Caco-2 (cell line): ENCODE measurements around the gene COX6B2. TPM values are rescaled to one million over a fixed set of nuclear protein-coding genes. Genes with fewer than 3 reads are reported as not detected.
A peak's percentile ranks its signal among the peaks of the same experiment; 100 is the strongest.

Experiments used
- BruUV-seq: library from RNA; stranded (reverse); fragments of 400-500 nt; replicated peaks from 2 replicates; lab custom pipeline; 2021; lab: Mats Ljungman, UMichigan
- CTCF ChIA-PET: fragments of 300-600 bp; sonication (Branson Sonifier 250); formaldehyde crosslinking; loops from one replicate; lab custom pipeline; 2022; ENCODE audit warnings: antibody characterized with exemption; lab: Charles Lee
- POLR2A ChIA-PET: fragments of 300-600 bp; sonication (Branson Sonifier 250); formaldehyde crosslinking; loops from one replicate; lab custom pipeline; 2022; ENCODE audit warnings: antibody characterized with exemption; lab: Charles Lee
- DNase-seq, 2 experiments: peaks; one replicate each; pipeline versions ENCODE4 v3.0.0 to v3.0.0-alpha.2; 2020 to 2022
- H3K27me3 ChIP-seq: replicated peaks from 2 replicates; pipeline ENCODE4 v1.6.0; 2011; ENCODE audit warnings: low read length; ENCODE audit not compliant: control insufficient read depth, insufficient read depth
- H3K36me3 ChIP-seq: 2 replicates; pipeline ENCODE4 v1.5.1; 2011; ENCODE audit warnings: low read length; ENCODE audit not compliant: control insufficient read depth, insufficient read depth
- H3K4me1 ChIP-seq: fragments of 250-450 bp; sonication (Bioruptor Pico); 2 replicates; pipeline ENCODE4 v1.5.1; 2020; ENCODE audit warnings: mild to moderate bottlenecking
- H3K4me3 ChIP-seq: 2 replicates; pipeline ENCODE4 v1.5.1; 2011; ENCODE audit warnings: low read depth, mild to moderate bottlenecking, control low read depth, low read length
- H3K9me3 ChIP-seq: fragments of 250-450 bp; sonication (Bioruptor Pico); 2 replicates; pipeline ENCODE4 v1.5.1; 2020; ENCODE audit warnings: mild to moderate bottlenecking, moderate library complexity
- H3K27ac Mint-ChIP-seq: one replicate; pipeline ENCODE4 v1.8.0; 2022; ENCODE audit warnings: mixed read lengths; ENCODE audit not compliant: unreplicated experiment
- H3K27me3 Mint-ChIP-seq: one replicate; pipeline ENCODE4 v1.8.0; 2022; ENCODE audit warnings: mixed read lengths; ENCODE audit not compliant: insufficient read depth, unreplicated experiment
- H3K36me3 Mint-ChIP-seq: one replicate; pipeline ENCODE4 v1.8.0; 2022; ENCODE audit warnings: mild to moderate bottlenecking, mixed read lengths; ENCODE audit not compliant: insufficient read depth, unreplicated experiment
- H3K4me1 Mint-ChIP-seq: one replicate; pipeline ENCODE4 v1.8.0; 2022; ENCODE audit warnings: low read depth, mixed read lengths; ENCODE audit not compliant: unreplicated experiment
- H3K4me3 Mint-ChIP-seq: one replicate; pipeline ENCODE4 v1.8.0; 2022; ENCODE audit warnings: mild to moderate bottlenecking, moderate library complexity, mixed read lengths; ENCODE audit not compliant: unreplicated experiment
- H3K9me3 Mint-ChIP-seq: one replicate; pipeline ENCODE4 v1.8.0; 2022; ENCODE audit warnings: mixed read lengths; ENCODE audit not compliant: unreplicated experiment
- CTCF ChIP-seq, 2 experiments: fragments of 200-600 bp in 1 of 2; IDR thresholded peaks; 1 replicate in 1 of 2; 2 replicates in 1 of 2; pipeline versions ENCODE4 v1.5.1 to v1.8.0; 2011 to 2022; ENCODE audit warnings: antibody characterized with exemption in 1 of 2, control low read depth in 1 of 2, inconsistent platforms in 1 of 2, low read depth in 1 of 2, low read length in 1 of 2, mild to moderate bottlenecking in 1 of 2, moderate library complexity in 1 of 2; ENCODE audit not compliant: insufficient read depth in 1 of 2, severe bottlenecking in 1 of 2, unreplicated experiment in 1 of 2
- intact Hi-C: fragments of 100-400 bp; cut with micrococcal nuclease; formaldehyde crosslinking; loops from one replicate; pipeline ENCODE4 v1.10.0; 2022; ENCODE audit not compliant: unreplicated experiment
- total RNA-seq: library from RNA; stranded (reverse); gene quantifications from 2 replicates; pipeline ENCODE4 v1.2.3, GENCODE V29; 2022

Gene COX6B2
- total RNA-seq, 1 experiment from 2014 or later: 0.27 TPM

DNA sequence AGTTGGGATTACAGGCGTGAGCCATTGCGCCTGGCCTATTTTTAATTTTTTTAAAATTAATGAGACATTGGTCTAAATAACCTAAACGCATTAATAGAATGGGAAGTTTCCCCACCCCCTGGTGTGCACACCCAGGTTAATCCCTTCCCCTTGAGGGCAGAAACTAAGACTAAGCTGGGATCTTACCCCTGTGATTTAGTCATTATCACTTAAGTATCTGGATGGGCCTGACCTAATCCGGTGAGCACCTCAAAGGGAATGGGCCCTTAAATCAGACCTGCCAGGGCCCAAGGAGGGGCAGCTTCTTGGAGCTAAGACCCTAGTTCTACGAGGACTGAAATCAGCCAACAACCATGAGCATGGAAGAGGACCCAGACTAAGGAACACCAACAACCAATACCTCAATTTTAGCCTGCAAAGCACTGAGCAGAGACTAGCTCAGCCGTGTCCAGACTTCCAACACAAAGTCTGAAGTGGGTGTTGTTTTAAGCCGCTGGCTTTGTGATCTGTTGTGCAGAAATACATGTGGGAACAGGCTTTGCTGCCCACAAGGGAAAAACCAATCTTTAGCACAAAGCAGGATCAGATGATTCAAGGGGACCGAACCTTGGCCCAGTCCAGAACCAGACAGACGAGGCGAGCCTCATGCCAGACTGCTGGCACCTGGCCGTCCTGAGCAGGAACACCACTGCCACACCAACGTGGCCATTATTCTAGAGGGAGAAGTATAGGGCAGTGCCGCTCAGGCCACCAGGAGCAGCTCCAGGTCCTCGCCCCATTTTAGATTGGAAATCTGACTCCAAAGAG lies 46.0 kb upstream of the COX6B2 start:
- no peaks in the 10 kb centered on the region for H3K27me3 Mint-ChIP-seq
- peak overlapping the region; percentile 17 for H3K27ac Mint-ChIP-seq
- peaks cover 2% of the 10 kb centered on the region for H3K4me1 Mint-ChIP-seq
- intact Hi-C loops: loop anchor here (10.0 kb wide), 1 partner anchor 104 kb away; no protein-coding TSS in a partner anchor
- POLR2A ChIA-PET: no interaction called here
- CTCF ChIA-PET: no interaction called here
- H3K9me3 ChIP-seq: no peaks in the 10 kb centered on the region
- H3K4me1 ChIP-seq: no peaks in the 10 kb centered on the region
- H3K4me3 ChIP-seq: no peak overlapping the region
- peaks cover 80% of the 10 kb centered on the region for H3K36me3 Mint-ChIP-seq
- peak overlapping the region; percentile 14 for H3K4me3 Mint-ChIP-seq
- no peaks in the 10 kb centered on the region for H3K27me3 ChIP-seq
- H3K9me3 Mint-ChIP-seq: no peaks in the 10 kb centered on the region
- BruUV-seq: no TSS peak
- TF ChIP-seq CTCF (IDR thresholded peaks at IDR 0.05; ENCODE audit: insufficient read depth in 1 of 2, low read depth in 1 of 2, low read length in 1 of 2, severe bottlenecking in 1 of 2, unreplicated experiment in 1 of 2): no peak
- DNase-seq: no peak
- peaks cover 6% of the 10 kb centered on the region; the same call in 1 of the 2 replicates for H3K36me3 ChIP-seq

GRCh38 chr19:55398200-55398925 lies 43.8 kb upstream of the COX6B2 start:
- intact Hi-C loops: no loop called here
- BruUV-seq: no TSS peak
- H3K9me3 ChIP-seq: no peaks in the 10 kb centered on the region
- no peak for TF ChIP-seq CTCF (IDR thresholded peaks at IDR 0.05; ENCODE audit: insufficient read depth in 1 of 2, low read depth in 1 of 2, low read length in 1 of 2, severe bottlenecking in 1 of 2, unreplicated experiment in 1 of 2)
- H3K4me1 ChIP-seq: no peaks in the 10 kb centered on the region
- H3K4me3 Mint-ChIP-seq: no peak overlapping the region
- CTCF ChIA-PET: interaction anchor here (0.6 kb wide), 1 partner anchor 105 kb away, joined by 3 read pairs; no protein-coding TSS in a partner anchor
- H3K27me3 Mint-ChIP-seq: no peaks in the 10 kb centered on the region
- POLR2A ChIA-PET: interaction anchor here (1.5 kb wide), 1 partner anchor 9 kb away, joined by 15 read pairs; the partner anchor contains the start of gene UBE2S
- H3K27ac Mint-ChIP-seq: peak overlapping the region; percentile 56
- H3K4me3 ChIP-seq: no peak overlapping the region
- H3K4me1 Mint-ChIP-seq: no peaks in the 10 kb centered on the region
- H3K36me3 Mint-ChIP-seq: peaks cover 60% of the 10 kb centered on the region
- H3K9me3 Mint-ChIP-seq: no peaks in the 10 kb centered on the region
- no peak for DNase-seq
- H3K36me3 ChIP-seq: peaks cover 4% of the 10 kb centered on the region; the same call in 1 of the 2 replicates
- H3K27me3 ChIP-seq: no peaks in the 10 kb centered on the region
